GM03348 (cell line): ENCODE results near the gene USP7.
"Not testable (repeated sequence)": the region's sequence is repeated elsewhere in the genome, so short reads cannot be mapped to it uniquely, and the experiment has no call there.

Source experiments
- DNase-seq: peaks from one replicate; pipeline ENCODE4 v3.0.0; 2012; ENCODE audit warnings: low spot score

USP7 gene

DNA sequence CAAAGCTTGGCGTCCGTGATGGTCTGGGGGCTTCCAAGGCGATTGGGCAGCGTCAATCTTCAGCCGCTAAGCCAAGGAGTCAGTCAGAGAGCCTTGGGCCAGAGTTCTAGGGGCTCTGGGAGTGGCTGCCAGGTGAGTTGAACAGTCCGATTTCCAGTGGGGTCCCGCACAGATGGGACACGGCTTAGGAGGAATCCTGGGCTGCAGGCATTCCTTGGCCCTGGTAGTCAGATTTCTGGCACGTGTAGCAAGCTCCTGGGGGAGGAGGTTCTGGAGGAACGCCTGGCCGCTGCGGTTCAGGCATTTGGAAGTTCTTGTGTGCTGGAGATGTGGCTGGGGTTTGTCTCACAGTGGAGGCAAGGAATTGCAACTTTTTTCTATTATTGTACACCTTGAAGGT, 120.4 kb downstream of the USP7 start:
- DNase-seq = not testable (repeated sequence)
